ENCODE data around the gene AP2M1. TPM values are rescaled to one million over a fixed set of nuclear protein-coding genes. Genes with fewer than 3 reads are reported as not detected.

AP2M1 gene
- total RNA-seq, 2 donors from 2014 or later: 53.4 to 70.9 TPM

- Histone ChIP-seq H3K4me1 (peaks cover 21% of the 10 kb centered on the region), H3K36me3 (replicated peaks in 1 of 2; ENCODE audit: insufficient read depth in 1 of 2, low read depth in 2 of 2) (peaks cover 24 to 41% of the 10 kb centered on the region in 2 donors), H3K9me3 (no peaks in the 10 kb centered on the region), H3K4me3 (no peak overlapping the region), H3K27ac (no peak overlapping the region), H3K27me3 (no peaks in the 10 kb centered on the region)
- ATAC-seq: no peak
- no peak for DNase-seq
- TF ChIP-seq CTCF (IDR thresholded peaks at IDR 0.05): no peak
- no peak for TF ChIP-seq POLR2A (IDR thresholded peaks at IDR 0.05)
- WGBS, 2 donors: 87 to 89% methylated on average over 12 to 13 of the region's 13 CpGs
- intact Hi-C loops (cut with DNase I): no loop called here
These were observed 14.8 kb downstream of the AP2M1 start for GRCh38 chr3:184189421-184189820.

- H3K36me3 ChIP-seq (replicated peaks in 1 of 2; ENCODE audit: insufficient read depth in 1 of 2, low read depth in 2 of 2): peaks cover 24 to 44% of the 10 kb centered on the region in 2 donors
- intact Hi-C loops (cut with DNase I): no loop called here
These were observed 18.2 kb downstream of the AP2M1 start for GRCh38 chr3:184192889-184193288.

GRCh38 chr3:184193991-184194539 lies 19.4 kb downstream of the AP2M1 start:
- intact Hi-C loops (cut with DNase I): no loop called here
- Histone ChIP-seq H3K27me3 (no peaks in the 10 kb centered on the region), H3K9me3 (no peaks in the 10 kb centered on the region), H3K36me3 (replicated peaks in 1 of 2; ENCODE audit: insufficient read depth in 1 of 2, low read depth in 2 of 2) (peaks cover 24 to 40% of the 10 kb centered on the region in 2 donors), H3K4me3 (no peak overlapping the region), H3K4me1 (peaks cover 6% of the 10 kb centered on the region), H3K27ac (no peak overlapping the region)
- DNase-seq: no peak
- ATAC-seq: no peak
- TF ChIP-seq POLR2A (IDR thresholded peaks at IDR 0.05) (no peak), CTCF (IDR thresholded peaks at IDR 0.05) (no peak)
- WGBS, 2 donors: 87 to 89% methylated on average over 8 to 9 of the region's 9 CpGs

More at GRCh38 chr3:184192889-184193288, 18.2 kb downstream of the AP2M1 start:
- Histone ChIP-seq H3K27me3 (no peaks in the 10 kb centered on the region), H3K27ac (no peak overlapping the region), H3K9me3 (no peaks in the 10 kb centered on the region), H3K4me1 (peaks cover 7% of the 10 kb centered on the region), H3K4me3 (no peak overlapping the region)
- ATAC-seq (no peak), DNase-seq (no peak)
- TF ChIP-seq POLR2A (IDR thresholded peaks at IDR 0.05) (no peak), CTCF (IDR thresholded peaks at IDR 0.05) (no peak)
- 90 to 93% methylated on average over 10 of the region's 10 CpGs for WGBS, 2 donors

- TF ChIP-seq CTCF (IDR thresholded peaks at IDR 0.05) (no peak), POLR2A (IDR thresholded peaks at IDR 0.05) (no peak)
- H3K9me3 ChIP-seq: no peaks in the 10 kb centered on the region
- WGBS, 2 donors: 60 to 81% methylated on average over 6 of the region's 6 CpGs
- DNase-seq (peak in 1 of 4 donors; percentile 31), ATAC-seq (peak; percentile 43)
- intact Hi-C loops (cut with DNase I): no loop called here
- H3K4me1 ChIP-seq: peaks cover 6% of the 10 kb centered on the region
- H3K36me3 ChIP-seq (replicated peaks in 1 of 2; ENCODE audit: insufficient read depth in 1 of 2, low read depth in 2 of 2): peaks cover 22 to 24% of the 10 kb centered on the region in 2 donors
- H3K4me3 ChIP-seq: no peak overlapping the region
- H3K27me3 ChIP-seq: no peaks in the 10 kb centered on the region
- no peak overlapping the region for H3K27ac ChIP-seq
These were observed 21.9 kb downstream of the AP2M1 start for GRCh38 chr3:184196536-184196935.

GRCh38 chr3:184198509-184198908 lies 23.9 kb downstream of the AP2M1 start:
- 79 to 84% methylated on average over 8 to 9 of the region's 9 CpGs for WGBS, 2 donors
- intact Hi-C loops (cut with DNase I): no loop called here
- no peak for TF ChIP-seq POLR2A (IDR thresholded peaks at IDR 0.05)
- TF ChIP-seq CTCF (IDR thresholded peaks at IDR 0.05): no peak
- H3K9me3 ChIP-seq: no peaks in the 10 kb centered on the region
- ATAC-seq: no peak
- no peak overlapping the region for H3K4me3 ChIP-seq
- H3K27me3 ChIP-seq: no peaks in the 10 kb centered on the region
- peaks cover 8 to 12% of the 10 kb centered on the region in 2 donors for H3K36me3 ChIP-seq (replicated peaks in 1 of 2; ENCODE audit: insufficient read depth in 1 of 2, low read depth in 2 of 2)
- H3K4me1 ChIP-seq: peaks cover 6% of the 10 kb centered on the region
- no peak overlapping the region for H3K27ac ChIP-seq
- DNase-seq: no peak

Data from body of pancreas (tissue), 4 donors.